AG08396 (cell line): ENCODE data around the gene MCEMP1.

Experiments used
- DNase-seq: peaks from one replicate; pipeline ENCODE4 v3.0.0; 2012; ENCODE audit warnings: low spot score, mixed read lengths

The MCEMP1 gene

GRCh38 chr19:7672522-7672921 is 4.4 kb upstream of the MCEMP1 start:
- DNase-seq, result no peak

- DNase-seq, result peak; percentile 87
Observed at GRCh38 chr19:7674010-7675005, 2.6 kb upstream of the MCEMP1 start.

- no peak for DNase-seq
Observed at GRCh38 chr19:7676376-7676775, 514 bp upstream of the MCEMP1 start.

- DNase-seq, result no peak
Observed at GRCh38 chr19:7677669-7678311, 900 bp downstream of the MCEMP1 start.

- DNase-seq, result no peak
Observed at GRCh38 chr19:7678971-7679751, 2.3 kb downstream of the MCEMP1 start.

DNA sequence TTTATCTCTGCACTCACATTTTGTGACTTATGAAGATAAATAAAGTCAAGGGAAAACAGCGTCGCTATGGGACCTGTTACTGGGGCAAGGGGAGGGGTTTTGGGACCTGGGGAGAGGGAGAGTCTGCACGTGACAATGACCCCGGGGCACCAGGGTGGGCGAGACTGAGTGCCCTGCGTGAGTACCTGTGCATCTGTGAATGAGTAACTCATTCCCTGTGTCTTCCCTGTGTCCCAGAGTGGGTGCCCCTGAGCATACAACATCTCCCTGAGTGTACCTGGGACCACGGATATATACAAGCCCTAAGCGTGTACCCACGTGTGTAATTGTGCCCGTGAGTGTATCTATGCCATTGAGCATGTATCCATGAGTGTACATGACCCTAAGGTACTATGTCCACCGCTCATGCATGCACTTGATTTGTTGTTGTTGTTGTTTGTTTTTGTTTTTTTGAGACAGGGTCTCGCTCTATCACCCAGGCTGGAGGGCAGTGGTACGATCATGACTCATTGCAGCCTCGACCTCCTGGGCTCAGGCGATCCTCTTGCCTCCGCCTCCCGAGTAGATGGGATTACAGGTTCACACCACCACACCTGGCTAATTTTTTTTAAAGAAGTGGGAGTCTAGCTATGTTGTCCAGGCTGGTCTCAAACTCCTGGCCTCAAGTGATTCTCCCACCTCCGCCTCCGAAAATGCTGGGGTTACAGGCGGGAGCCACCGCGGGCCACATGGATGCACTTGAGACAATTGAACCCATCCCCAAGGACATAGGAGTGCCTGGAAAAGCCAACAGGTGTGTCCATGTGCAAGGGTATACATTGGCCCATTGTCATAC is 3.1 kb downstream of the MCEMP1 start:
- no peak for DNase-seq

- DNase-seq, result peak; percentile 98
Observed at GRCh38 chr19:7680606-7681339, 3.9 kb downstream of the MCEMP1 start, which contains the start of gene TRAPPC5. Gene TRAPPC5 (plus strand): TSS chr19:7680833. CDS start chr19:7682254, 1,421 bp downstream.

GRCh38 chr19:7681340-7682174 is 4.7 kb downstream of the MCEMP1 start:
- peak; percentile 90 for DNase-seq

DNA sequence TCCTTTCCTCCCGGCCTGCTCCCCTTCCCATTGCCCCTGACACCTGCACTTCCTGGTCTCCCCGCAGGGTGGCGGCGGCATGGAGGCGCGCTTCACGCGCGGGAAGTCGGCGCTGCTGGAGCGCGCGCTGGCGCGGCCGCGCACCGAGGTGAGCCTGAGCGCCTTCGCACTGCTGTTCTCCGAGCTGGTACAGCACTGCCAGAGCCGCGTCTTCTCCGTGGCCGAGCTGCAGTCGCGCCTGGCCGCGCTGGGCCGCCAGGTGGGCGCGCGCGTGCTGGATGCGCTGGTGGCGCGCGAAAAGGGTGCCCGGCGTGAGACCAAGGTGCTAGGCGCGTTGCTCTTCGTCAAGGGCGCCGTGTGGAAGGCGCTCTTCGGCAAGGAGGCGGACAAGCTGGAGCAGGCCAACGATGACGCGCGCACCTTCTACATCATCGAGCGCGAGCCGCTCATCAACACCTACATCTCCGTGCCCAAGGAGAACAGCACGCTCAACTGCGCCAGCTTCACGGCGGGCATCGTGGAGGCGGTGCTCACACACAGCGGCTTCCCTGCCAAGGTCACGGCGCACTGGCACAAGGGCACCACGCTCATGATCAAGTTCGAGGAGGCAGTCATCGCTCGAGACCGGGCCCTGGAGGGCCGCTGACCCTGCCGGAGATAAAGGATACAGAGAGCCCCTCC is 5.4 kb downstream of the MCEMP1 start:
- DNase-seq, result no peak

- no peak for DNase-seq
Observed at GRCh38 chr19:7685546-7686445, 8.9 kb downstream of the MCEMP1 start.

- DNase-seq, result no peak
Observed at GRCh38 chr19:7687177-7687576, 10.3 kb downstream of the MCEMP1 start.

- DNase-seq, result no peak
Observed at GRCh38 chr19:7689165-7689564, 12.3 kb downstream of the MCEMP1 start.

GRCh38 chr19:7690779-7691258 is 13.9 kb downstream of the MCEMP1 start:
- DNase-seq, result no peak

DNA sequence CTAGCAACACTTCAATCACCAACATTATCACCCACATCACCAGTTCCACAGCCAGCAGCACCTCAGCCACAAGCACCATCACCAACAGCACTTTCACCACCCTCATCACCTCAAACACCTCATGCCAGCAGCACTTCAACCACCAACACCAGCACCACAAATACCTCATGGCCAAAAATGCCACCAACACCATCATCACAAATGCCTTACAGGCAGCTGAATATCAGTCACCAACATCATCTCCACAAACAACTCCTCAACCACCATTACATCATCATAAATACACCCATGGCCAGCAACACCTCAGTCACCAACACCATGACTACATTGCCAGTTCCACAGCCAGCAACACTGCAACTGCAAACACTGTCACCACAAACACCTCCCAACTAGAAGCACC is 14.6 kb downstream of the MCEMP1 start:
- no peak for DNase-seq

- DNase-seq, result no peak
Observed at GRCh38 chr19:7692417-7693088, 15.7 kb downstream of the MCEMP1 start.

DNA sequence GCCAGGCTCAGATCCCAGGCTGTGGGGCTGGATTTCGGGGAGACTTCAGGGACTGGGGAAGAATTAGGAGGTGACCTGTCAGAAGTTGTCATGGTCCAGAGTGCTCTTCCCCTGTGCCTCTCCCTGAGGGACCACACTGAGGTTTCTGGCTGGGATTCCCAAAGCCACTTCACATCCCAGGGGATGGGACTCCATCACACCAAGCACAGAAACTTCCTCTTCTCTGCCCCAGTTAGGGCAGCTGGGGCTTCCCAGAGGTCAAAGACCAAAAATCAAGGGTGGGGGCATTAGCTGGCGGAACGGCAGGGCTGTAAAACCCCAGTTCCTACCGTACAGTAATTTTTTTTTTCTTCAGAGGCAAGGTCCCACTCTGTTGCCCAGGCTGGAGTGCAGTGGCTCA is 17.6 kb downstream of the MCEMP1 start:
- no peak for DNase-seq

DNA sequence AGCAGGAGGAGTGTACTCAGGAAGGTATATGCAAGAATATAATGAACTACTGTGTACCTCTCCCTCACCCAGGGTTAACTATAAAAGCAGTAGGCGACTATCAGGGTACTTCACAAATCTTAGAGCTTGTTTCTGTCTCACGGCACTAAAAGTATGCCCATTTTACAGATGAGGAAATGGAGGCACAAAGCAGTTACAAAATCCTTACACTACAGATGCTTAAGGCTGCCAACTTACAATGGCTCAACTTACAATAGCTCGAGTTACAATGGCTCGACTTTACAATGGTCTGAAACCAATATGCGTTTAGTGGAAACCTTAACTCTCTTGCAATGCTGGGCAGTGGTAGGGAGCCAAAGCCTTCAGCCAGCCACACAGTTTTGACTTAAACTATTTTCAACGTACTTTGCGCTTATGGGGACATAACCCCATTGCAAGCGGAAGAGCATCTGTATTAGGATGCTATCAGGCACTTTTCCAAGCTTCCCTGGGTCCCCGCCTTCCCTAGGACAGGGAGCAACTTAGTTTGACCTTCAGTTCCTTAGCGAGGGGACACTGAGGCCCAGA is 20.9 kb downstream of the MCEMP1 start:
- no peak for DNase-seq
